ENCODE measurements around the gene LURAP1L.

DNA sequence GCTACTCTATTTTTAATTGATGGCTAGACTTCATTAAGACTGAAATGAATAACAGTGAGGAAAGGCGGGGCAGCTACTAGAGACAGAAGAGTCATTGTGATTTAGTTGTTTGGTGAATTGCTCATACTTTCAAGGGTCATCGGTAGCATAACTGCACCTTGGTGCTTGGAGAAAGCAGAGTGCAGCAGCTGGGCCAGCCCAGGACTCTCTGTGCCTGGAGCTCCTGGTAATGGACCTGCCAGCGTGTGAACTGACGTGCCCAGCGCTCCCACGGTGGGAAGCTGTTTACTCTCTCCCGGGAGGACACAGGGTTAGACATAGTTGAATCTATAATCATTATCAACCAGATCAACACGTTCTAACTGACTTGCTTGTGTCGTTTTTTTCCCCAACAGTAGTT is 42.9 kb downstream of the LURAP1L start:
- TF ChIP-seq POLR2AphosphoS5 (IDR thresholded peaks at IDR 0.05; ENCODE audit: borderline replicate concordance, low read depth, low read length) = no peak
- no peak for TF ChIP-seq EZH2 (IDR thresholded peaks at IDR 0.05)

All from SK-N-MC (cell line).